Sigmoid colon (tissue), 4 donors: Measurements from ENCODE around the gene SRGAP2C.
"Not testable (repeated sequence)": the region's sequence is repeated elsewhere in the genome, so short reads cannot be mapped to it uniquely, and the experiment has no call there.

ENCODE experiments used
- CTCF ChIP-seq, 4 experiments: fragments of 450-650 bp in 3 of 4; fragments of 200-600 bp in 1 of 4; IDR thresholded peaks; one replicate each; pipeline ENCODE4 v1.5.1; 2016 to 2019; ENCODE audit warnings: antibody characterized with exemption in 4 of 4, mild to moderate bottlenecking in 3 of 4, moderate library complexity in 2 of 4
- EP300 ChIP-seq, 4 donors: sonication (generic); formaldehyde crosslinking; IDR thresholded peaks; one replicate each; pipeline ENCODE4 v1.6.1; 2017; ENCODE audit warnings: antibody characterized with exemption in 4 of 4
- POLR2A ChIP-seq, 2 donors: fragments of 450-650 bp; IDR thresholded peaks; one replicate each; pipeline ENCODE4 v1.6.1; 2016; ENCODE audit warnings: antibody characterized with exemption in 2 of 2, mild to moderate bottlenecking in 2 of 2, moderate library complexity in 2 of 2

DNA sequence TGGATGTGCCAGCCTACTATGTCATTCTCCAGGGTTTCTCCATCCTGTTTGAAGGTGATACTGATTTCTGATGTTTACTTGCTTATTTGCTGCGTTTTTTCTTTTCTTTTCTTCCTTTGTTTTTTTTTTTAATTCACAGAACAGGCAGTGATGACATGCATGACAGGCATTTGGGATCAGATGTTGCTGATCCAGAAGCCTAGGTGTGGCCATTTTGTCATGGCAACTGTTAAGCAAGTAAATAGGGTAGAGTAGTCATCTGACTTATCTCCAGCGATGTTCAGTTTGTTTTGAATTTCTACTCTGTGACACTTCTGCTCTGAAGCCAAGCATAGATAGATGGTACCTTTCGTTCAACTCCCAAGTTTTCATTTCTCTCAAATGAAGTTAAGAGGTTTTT, 181.4 kb downstream of the SRGAP2C start:
- TF ChIP-seq CTCF, POLR2A, EP300 (IDR thresholded peaks at IDR 0.05): not testable (repeated sequence)
